Activated CD4-positive, CD25-positive, alpha-beta regulatory T cell treated with anti-CD3 and anti-CD28 coated beads, Interleukin-2, amount 50 U/mL, for 72 hours (primary cell): ENCODE results near the gene BCL11B.

ENCODE experiments used
- DNase-seq: peaks from one replicate; pipeline ENCODE4 v3.0.0; 2021

The BCL11B gene

GRCh38 chr14:99267381-99267780, 4.6 kb downstream of the BCL11B start:
- DNase-seq = no peak

GRCh38 chr14:99266181-99267178, 5.5 kb downstream of the BCL11B start:
- peak; percentile 86 for DNase-seq

DNA sequence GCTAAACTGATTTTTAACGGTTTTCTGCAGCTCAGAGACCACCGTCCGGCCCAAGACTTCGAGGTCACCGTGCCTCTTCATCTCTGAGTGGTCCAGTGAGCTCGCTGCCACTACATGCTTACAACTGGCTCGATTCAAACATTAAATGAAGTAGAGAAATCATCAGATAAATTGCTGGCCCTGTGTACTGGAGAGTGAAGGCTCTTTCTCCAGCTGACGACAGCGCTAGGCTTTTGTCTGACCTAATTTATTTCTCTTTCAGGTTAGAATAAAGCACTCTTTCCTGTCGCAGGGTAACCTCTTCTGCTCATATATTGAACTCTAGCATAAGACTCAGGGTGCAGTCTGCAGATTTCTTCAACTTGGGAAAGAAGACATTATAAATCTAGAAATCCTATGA, 6.4 kb downstream of the BCL11B start:
- DNase-seq = no peak

DNA sequence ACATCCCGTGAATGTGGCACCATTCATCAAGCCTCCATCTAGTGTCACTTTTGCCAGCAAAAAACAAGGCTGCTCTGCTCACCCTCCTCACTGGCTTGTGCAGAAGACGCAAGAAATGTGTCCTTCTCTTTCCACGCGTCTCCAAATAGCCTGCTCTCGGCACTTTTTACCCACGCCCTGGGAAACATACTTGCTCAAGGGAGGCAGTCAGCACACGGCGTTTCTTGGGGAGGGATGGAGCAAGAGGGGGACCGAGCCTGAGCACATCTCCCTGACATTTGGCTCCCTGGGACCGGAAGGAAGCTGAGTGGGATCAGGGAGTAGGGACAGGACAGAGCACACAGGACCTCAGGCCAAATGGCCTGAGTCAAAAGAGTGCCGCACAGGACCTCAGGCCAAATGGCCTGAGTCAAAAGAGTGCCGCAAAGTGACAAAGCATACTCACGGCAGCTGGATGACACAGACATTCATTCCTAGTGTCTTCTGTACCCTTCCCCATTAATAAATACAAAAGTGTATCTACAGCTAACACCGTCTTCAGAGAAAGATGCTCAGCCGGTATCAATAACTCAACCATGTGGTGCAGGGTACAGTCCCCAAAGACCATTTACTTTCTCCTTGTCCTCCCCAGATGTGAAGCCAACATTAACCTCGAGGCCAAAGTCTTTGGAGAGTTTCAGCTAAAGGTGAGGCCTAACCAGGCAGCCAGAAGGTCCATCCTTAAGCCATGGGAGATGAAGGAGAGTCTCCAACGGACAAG, 7.1 kb downstream of the BCL11B start:
- no peak for DNase-seq

DNA sequence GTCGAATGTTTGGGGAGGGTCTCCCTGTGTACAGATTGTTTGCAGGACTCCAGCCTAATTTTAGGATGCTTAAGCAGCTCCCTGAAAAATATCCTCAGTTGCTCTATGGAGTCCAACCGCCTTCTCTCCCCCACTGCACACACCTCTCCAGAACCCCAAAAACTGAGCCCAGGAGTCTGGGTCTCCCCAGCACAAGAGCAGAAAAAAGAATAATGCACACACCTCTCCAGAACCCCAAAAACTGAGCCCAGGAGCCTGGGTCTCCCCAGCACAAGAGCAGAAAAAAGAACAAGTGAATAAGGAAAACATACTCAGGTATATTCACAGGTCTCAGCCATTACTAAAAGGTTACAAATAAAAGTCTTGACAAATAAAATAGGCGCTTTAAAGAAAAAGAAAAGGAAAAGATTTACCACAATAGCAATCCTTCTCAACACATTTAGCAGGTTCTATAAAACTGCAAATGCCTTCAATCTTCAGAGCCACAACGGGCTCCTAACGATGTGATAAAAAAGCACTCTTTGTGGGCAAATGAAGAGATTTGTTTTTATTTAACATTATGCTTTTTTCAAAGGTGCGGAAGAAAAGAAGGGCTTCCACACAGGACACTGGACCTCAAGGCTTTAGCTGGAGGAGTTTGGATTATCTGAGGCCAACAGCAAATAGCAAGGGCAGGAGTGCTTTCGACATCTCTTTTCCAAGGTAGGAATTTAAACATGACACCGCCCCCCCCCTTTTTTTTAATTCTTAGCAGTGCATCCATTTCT, 8.2 kb downstream of the BCL11B start:
- DNase-seq = no peak

GRCh38 chr14:99262977-99263448, 9.0 kb downstream of the BCL11B start:
- no peak for DNase-seq

DNA sequence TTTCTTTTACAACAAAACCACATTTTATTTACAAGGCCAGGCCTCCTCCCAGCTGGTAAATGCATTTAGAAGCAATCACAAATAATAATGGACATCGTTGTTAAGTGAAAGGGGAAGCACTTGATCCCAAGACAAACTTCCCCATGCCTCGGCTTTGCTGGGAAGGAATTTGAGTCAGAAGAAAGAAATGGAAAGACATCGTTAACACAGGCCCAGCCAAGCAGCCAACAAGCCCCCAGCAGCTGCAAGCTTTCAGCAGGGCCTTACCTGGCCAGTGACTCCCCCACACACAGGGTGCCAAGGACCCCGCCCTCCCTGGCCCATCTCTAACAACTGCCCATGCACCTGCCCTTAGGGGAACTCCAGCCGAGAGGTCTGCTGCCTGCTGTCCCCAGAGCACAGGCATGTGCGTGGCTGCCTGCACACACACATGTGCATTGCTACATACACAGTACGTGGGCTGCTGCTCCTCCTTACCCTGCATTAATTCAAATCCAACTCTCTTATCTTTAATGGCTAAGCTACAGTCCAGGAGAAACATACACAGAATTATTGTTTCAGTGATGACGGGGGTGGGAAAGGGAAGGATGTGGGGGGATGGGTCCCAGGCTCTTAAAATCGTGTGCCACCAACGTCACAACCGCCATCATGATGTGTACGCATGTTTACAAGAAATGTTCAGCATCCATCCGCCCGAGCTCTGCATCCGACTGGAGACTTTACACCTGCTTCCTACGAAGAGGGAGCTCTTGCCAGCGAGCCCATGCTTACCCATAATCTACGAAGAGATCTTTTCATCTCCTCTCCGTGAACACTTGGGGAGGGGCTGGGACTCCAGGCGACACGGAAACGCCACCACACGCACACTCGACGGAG, 9.8 kb downstream of the BCL11B start:
- DNase-seq = peak; percentile 61

DNA sequence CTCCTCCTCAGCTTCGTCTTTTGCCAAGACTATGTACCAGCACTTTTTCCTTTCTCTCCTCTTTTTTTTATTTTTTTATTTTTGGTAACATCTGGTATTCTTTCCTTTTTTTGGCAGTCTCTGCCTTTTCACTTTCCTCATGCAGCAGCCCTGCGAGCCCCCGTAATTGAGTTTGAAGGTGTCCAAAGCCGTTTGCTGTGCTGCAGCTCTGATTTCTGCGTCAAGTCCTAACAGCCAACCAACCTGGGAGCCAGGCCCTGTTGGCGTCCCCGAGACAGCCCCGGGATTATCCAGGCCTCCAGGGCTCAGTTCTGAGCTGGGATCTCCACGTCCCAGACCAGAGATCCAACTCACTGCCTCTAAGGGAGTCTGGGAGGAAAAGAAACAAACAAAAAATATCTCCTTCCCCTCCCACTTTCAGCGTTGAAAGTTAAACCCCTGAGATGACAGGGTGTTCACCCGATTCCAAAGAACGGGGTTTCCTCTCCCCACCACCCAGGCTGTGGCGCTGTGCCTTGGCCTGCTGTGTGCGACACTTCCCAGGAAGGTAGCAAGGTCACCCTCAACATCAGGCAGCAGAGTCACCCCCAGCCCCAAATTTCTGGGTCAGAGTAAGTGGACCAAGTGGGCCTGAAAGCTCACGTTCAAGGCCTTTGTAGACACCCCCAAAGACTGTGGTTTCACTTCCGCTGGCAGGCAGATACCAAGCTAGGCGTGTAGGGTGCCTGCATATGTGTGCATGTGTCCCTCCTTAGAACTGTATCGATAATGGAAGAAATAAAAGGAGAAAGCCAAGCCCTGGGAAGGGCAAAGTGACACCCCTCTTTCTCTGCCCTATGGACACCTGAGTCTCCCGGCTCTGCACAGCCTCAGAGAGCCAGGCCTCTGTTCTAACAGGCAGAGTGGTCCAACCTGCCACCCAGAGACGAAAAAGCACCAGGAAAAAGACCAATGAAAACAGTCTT, 11.1 kb downstream of the BCL11B start:
- DNase-seq = no peak

DNA sequence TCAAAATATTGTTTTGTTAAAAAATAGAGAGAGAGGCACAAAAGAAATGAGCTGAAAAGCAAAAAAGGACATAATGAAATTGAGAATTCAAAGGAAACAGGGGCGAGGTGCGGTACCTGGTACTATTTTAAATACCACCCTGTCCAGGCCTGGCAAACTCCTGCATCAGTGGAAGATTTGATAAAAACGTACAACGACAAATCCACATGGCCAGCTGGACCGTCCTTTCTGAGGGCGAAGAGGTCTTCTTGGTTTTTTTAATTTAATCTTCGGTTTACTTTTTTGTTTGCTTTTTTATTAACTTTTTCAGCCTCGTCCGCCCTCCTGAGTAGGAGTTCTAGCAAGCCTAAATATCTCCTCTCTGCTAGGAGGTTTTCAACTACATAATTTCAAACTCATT, 11.9 kb downstream of the BCL11B start:
- no peak for DNase-seq

DNA sequence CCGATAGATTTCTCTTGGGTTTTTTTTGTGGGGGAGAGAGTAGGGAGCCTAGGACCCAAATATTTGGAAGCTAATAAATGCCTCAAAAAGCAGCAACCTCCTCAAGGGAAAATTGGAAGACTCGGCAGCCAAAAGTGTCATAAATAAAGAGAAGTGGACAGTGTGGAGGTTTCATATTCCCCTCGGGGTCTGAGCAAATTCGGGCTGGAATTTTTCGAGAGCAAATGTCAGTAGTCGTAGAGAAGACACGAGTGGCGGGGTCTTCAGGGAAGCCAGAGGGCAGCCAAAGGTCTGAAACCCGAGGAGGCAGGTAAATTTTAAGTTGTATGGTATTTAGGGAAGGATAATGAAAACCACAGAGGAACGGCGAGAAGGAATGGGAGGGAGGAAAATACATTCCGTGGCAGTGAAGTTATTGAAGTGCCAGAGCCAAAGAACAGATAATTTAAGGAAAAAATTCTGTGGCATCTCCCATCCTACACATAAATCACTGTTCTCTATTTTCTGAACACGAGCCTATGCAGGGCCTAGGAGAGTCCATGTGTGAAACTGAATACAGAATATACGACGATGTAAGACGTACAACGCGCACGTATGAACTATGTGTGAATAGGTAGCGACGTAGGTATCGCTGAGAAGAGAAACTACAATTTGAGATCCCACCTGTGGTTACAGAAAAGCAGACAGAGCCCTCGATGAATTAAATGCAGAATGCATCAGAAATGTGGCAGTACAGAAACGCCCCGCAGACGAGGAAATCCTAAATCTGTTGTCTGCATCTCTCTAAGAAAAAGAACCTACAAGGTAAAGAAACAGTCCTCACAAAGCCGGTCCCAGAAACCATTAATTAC, 12.9 kb downstream of the BCL11B start:
- DNase-seq = no peak

DNA sequence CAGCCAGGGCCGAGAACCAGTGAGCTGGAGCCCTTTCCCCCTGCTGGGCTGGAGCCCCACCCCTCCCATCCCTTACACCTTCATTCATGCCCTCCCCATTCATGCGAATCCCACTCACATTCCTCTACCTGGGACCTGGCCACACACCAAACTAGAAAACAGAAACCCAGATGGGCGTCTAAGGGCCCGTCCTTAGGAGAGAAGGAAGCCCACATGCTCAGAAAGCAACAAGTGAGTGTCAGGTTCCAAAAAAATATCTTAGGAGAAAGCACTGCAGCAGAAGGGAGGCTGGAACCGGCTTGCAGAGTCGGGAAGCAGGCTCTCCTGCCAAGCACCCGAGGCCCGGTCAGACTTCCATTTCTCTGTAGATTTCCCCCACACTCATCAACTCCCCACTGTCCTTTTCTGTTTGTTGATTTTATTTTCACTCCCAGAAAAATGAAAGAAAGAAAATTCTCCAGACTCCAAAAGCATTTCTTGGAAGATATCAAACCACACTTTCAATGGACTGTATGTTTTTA, 13.6 kb downstream of the BCL11B start:
- DNase-seq = no peak

DNA sequence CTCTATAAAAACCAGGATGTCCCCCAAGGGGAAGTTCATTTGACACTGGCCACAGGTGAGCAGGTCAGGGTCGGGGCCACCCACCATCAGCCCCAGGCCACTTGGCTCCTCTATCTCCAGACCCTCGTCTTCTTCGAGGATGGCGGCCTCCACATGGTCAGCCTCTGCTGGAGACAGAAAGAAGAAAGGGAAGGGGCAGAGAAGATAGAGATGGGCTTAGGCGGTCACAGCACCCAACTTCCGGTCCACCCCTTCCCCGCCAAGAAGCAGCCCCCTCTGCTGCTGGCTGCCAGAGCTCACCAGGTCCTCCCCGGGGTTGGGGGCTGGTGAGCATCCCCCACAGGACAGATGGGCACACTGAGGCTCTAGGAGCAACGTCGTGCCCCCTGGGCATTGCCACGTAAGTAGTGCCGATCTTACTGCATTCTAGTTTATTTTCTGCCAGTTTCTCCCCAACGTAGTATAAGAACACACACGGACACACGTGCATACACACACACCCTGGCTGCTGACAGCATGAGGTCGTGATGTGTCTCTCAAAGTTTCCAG, 14.2 kb downstream of the BCL11B start:
- DNase-seq = no peak

DNA sequence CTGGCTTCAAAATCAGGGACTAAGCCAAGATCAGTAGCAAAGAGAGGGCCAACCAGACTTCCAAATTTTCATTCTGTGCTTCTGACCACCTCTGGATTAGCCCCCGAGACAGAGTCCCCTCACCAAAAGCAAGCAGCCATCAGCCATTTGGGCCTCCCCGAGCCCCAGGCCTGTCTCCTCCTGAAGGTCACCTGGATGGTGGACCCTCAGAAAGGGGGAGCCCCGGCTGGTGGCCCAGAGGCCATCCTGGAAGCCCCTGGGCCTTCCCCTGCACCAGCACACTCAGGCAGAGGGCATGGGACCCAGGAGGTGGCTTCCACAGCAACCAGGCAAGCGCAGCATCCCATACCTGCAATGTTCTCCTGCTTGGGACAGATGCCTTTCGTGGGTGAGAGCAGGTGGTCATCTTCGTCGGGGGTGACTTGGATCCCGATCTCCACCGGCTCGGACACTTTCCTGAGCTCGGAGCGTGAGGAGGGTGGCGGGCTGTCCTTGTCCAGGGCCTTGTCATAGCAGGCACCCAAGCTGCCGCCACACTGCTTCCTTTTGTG, 14.8 kb downstream of the BCL11B start:
- DNase-seq = no peak

DNA sequence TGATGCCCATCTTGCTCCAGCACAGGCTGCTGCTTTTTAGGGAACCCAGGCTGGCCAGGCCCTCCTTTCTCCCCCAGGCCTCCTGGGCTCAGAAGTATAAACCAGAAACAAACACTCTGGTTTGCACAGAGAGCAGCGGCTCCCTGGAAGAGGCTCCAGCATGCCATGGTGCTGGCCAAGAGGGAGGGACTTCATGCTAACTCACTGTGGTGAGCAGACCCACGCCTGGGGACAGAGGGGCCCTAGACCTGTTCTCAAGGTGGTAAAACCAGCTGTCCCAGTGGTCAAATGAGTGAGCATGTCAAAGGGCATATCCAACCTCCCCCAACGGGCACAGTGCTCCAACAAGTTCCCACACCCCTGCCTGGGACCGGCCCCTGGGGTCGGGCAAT, 15.5 kb downstream of the BCL11B start:
- DNase-seq = no peak

DNA sequence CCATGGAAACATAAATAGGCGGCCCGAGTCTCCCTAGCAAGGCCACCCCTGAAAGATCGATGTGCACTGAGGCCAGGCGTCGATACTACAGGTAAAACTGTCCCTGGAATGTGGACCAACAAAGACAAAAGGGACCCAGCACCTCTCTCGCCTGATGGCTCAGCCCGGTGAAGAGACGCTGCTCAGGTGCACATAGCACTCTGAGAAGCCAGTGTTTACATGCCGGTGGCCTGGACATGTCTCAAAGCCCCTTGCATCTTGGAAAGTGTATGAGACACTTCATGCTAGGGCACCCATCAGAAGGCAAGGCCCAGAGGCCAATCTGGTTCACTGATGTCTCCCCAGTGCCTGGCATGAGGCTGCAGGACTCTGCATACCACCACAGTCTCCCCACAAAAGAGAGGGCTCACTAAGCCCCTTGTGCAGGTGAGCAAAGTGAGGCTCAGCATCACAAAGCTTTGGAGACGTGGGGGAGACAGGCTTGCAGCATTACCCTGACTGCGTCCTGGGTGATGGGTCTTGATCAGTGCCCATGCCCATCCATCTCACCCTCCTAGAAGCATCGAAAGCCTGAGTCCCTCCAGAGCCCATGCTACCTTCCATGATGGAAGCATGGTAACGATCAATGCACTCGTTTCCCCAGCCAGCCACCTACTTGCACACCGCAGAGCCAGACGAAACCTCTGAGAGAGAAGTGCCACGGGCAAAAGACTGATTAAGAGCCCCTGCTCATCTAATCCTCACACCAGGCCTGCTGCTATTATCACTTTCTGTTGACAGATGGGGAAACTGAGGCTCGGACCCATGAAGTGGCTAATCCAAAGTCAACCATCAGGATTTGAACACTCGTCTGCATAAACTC, 16.1 kb downstream of the BCL11B start:
- DNase-seq = peak; percentile 23

GRCh38 chr14:99254328-99255009, 17.5 kb downstream of the BCL11B start:
- peak; percentile 28 for DNase-seq

GRCh38 chr14:99253890-99254289, 18.1 kb downstream of the BCL11B start:
- no peak for DNase-seq
